GM21825 (cell line): ENCODE measurements around the gene CYP2C9.

Source experiments
- ATAC-seq: cut with Tn5 transposase; IDR thresholded peaks from one replicate; pipeline ENCODE4 v1.9.1; 2021; ENCODE audit warnings: mild to moderate bottlenecking, moderate library complexity; ENCODE audit not compliant: unreplicated experiment

The CYP2C9 gene

GRCh38 chr10:95035332-95036295, 97.2 kb downstream of the CYP2C9 start:
- ATAC-seq = no peak

DNA sequence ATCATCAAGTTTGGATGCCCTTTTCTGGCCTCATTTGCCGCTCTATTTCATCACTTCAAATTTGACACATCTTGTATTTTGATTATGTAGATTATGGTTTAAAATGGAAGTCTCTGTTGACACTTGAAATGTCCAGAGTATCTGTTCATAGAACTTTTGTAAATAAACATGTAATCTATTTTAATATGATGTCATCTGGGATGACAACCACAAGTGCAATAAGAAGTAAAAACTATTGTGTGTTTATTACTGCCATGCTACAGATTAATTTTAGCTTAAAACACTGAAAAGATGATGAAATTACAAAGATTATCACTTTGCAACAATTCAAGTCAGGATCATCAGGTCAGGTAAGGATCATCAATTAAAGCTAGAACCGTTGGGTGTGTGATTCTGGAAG, 100.8 kb downstream of the CYP2C9 start:
- ATAC-seq = no peak
